NCI-H1436 treated with DMSO at 0.1 percent for 48 hours (cell line): ENCODE measurements around the gene SERPINA5.

ENCODE experiments used
- DNase-seq: peaks from one replicate; lab custom pipeline; 2025; lab: John Stamatoyannopoulos, UW

Gene SERPINA5

GRCh38 chr14:94581127-94581999 is at the start of gene SERPINA5:
SERPINA5 (plus strand) TSS chr14:94581426; CDS start chr14:94587363, 5,937 bp downstream.
- DNase-seq = no peak

- no peak for DNase-seq
Measured at GRCh38 chr14:94532447-94532846, 48.8 kb upstream of the SERPINA5 start.

GRCh38 chr14:94535506-94535905 is 45.7 kb upstream of the SERPINA5 start:
- DNase-seq = no peak

- DNase-seq = no peak
Measured at GRCh38 chr14:94536836-94537235, 44.4 kb upstream of the SERPINA5 start.

GRCh38 chr14:94538070-94538740 is 43.0 kb upstream of the SERPINA5 start:
- no peak for DNase-seq

GRCh38 chr14:94539181-94539580 is 42.0 kb upstream of the SERPINA5 start:
- DNase-seq = no peak

- no peak for DNase-seq
Measured at GRCh38 chr14:94540031-94540794, 41.0 kb upstream of the SERPINA5 start.

GRCh38 chr14:94541234-94541975 is 39.8 kb upstream of the SERPINA5 start:
- no peak for DNase-seq

GRCh38 chr14:94542111-94542810 is 39.0 kb upstream of the SERPINA5 start:
- DNase-seq = no peak

GRCh38 chr14:94542811-94543440 is 38.3 kb upstream of the SERPINA5 start:
- DNase-seq = no peak

GRCh38 chr14:94543449-94544124 is 37.6 kb upstream of the SERPINA5 start:
- no peak for DNase-seq

- DNase-seq = no peak
Measured at GRCh38 chr14:94544726-94545125, 36.5 kb upstream of the SERPINA5 start.

GRCh38 chr14:94545131-94545841 is 35.9 kb upstream of the SERPINA5 start:
- no peak for DNase-seq

GRCh38 chr14:94547151-94547680 is 34.0 kb upstream of the SERPINA5 start:
- DNase-seq = no peak

GRCh38 chr14:94547726-94548125 is 33.5 kb upstream of the SERPINA5 start:
- DNase-seq = no peak

- no peak for DNase-seq
Measured at GRCh38 chr14:94548131-94548998, 32.9 kb upstream of the SERPINA5 start.

- DNase-seq = no peak
Measured at GRCh38 chr14:94548999-94549985, 31.9 kb upstream of the SERPINA5 start.
